HepG2 (cell line): ENCODE results near the gene P3H2. TPM values are rescaled to one million over a fixed set of nuclear protein-coding genes. Genes with fewer than 3 reads are reported as not detected.

Experiments used
- ATAC-seq: fragments of 200-7000 bp; cut with Tn5 transposase; 3 replicates; pipeline ENCODE4 v1.9.1; 2020; ENCODE audit warnings: mild to moderate bottlenecking, moderate library complexity
- BruUV-seq: library from RNA; stranded (reverse); fragments of 400-500 nt; replicated peaks from 2 replicates; lab custom pipeline; 2021; lab: Mats Ljungman, UMichigan
- CTCF ChIA-PET: fragments of 300-600 bp; formaldehyde crosslinking; extraction: SDS; loops from one replicate; lab custom pipeline; 2021; ENCODE audit warnings: low total read pairs, inconsistent platforms, low intra/inter-chr PET ratio; lab: Yijun Ruan, JAX
- POLR2A ChIA-PET: fragments of 350-600 bp; sonication (Branson Sonifier 250); formaldehyde crosslinking; loops from one replicate; lab custom pipeline; 2020; ENCODE audit warnings: antibody characterized with exemption, inconsistent platforms; lab: Yijun Ruan, JAX
- DNase-seq: peaks from one replicate; pipeline ENCODE4 v3.0.0-alpha.2; 2015; ENCODE audit warnings: low spot score
- FAIRE-seq: peaks from 3 replicates; lab custom pipeline; 2011; peaks lifted over from hg19 to GRCh38; lab: Jason Lieb, UNC
- H2AFZ ChIP-seq: one replicate; pipeline ENCODE4 v1.6.1; 2011; ENCODE audit warnings: low read length, inconsistent platforms
- H3K27ac ChIP-seq: fragments of 300-600 bp; 3 replicates; pipeline ENCODE4 v1.8.0; 2011; ENCODE audit warnings: mixed run types, mild to moderate bottlenecking, mixed read lengths, low read length, inconsistent platforms; ENCODE audit not compliant: insufficient read depth; ENCODE audit errors: extremely low read length
- H3K27me3 ChIP-seq, 2 experiments: fragments of 200-600 bp in 1 of 2; 2 replicates in 1 of 2; 3 replicates in 1 of 2; pipeline versions ENCODE4 v1.6.0 to v1.8.0; 2011; ENCODE audit warnings: low read length in 2 of 2, mild to moderate bottlenecking in 2 of 2, moderate library complexity in 2 of 2, inconsistent platforms in 1 of 2; ENCODE audit not compliant: insufficient read depth in 2 of 2, control insufficient read depth in 1 of 2
- H3K36me3 ChIP-seq, 2 experiments: fragments of 200-600 bp in 1 of 2; replicated peaks in 1 of 2; 2 replicates in 1 of 2; 3 replicates in 1 of 2; pipeline versions ENCODE4 v1.5.1 to v1.8.0; 2011; ENCODE audit warnings: low read length in 2 of 2, inconsistent platforms in 1 of 2; ENCODE audit not compliant: insufficient read depth in 2 of 2, control insufficient read depth in 1 of 2
- H3K4me1 ChIP-seq: 2 replicates; pipeline ENCODE4 v1.5.1; 2012; ENCODE audit warnings: low read length, inconsistent platforms; ENCODE audit not compliant: insufficient read depth
- H3K4me2 ChIP-seq: 2 replicates; pipeline ENCODE4 v1.6.0; 2011; ENCODE audit warnings: low read depth, low read length, inconsistent platforms
- H3K4me3 ChIP-seq, 3 experiments: fragments of 200-600 bp in 1 of 3; sonication (generic), shearing (Covaris generic) in 1 of 3; replicated peaks in 1 of 3; 2 replicates each; pipeline ENCODE4 v1.5.1; 2011 to 2016; ENCODE audit warnings: low read length in 3 of 3, inconsistent platforms in 2 of 3, low read depth in 2 of 3, mild to moderate bottlenecking in 2 of 3, control low read depth in 1 of 3, mixed read lengths in 1 of 3; ENCODE audit not compliant: insufficient read depth in 1 of 3
- H3K79me2 ChIP-seq: one replicate; pipeline ENCODE4 v1.6.1; 2011; ENCODE audit warnings: low read length, inconsistent platforms; ENCODE audit not compliant: insufficient read depth
- H3K9ac ChIP-seq: 2 replicates; pipeline ENCODE4 v1.6.0; 2011; ENCODE audit warnings: mild to moderate bottlenecking, low read depth, low read length, inconsistent platforms; ENCODE audit not compliant: insufficient read depth
- H3K9me3 ChIP-seq: 2 replicates; pipeline ENCODE4 v1.5.1; 2012; ENCODE audit warnings: mild to moderate bottlenecking, low read length
- H4K20me1 ChIP-seq: 2 replicates; pipeline ENCODE4 v1.6.0; 2011; ENCODE audit warnings: inconsistent platforms, mild to moderate bottlenecking, low read length, moderate library complexity; ENCODE audit not compliant: insufficient read depth
- E2F5 ChIP-seq: sonication (generic); formaldehyde crosslinking; conservative IDR thresholded peaks from 2 replicates; pipeline ENCODE4 v1.4.0; 2020; ENCODE audit warnings: missing genetic modification reagents
- ESRRA ChIP-seq: sonication (generic); formaldehyde crosslinking; IDR thresholded peaks from 2 replicates; pipeline ENCODE4 v1.5.1; 2020; ENCODE audit warnings: mild to moderate bottlenecking, low read depth, missing genetic modification reagents
- MEIS1 ChIP-seq: sonication (generic); formaldehyde crosslinking; IDR thresholded peaks from 2 replicates; pipeline ENCODE4 v1.9.0; 2021; ENCODE audit warnings: mild to moderate bottlenecking, missing genetic modification reagents, moderate library complexity, borderline replicate concordance
- NFRKB ChIP-seq: fragments of 450-650 bp; IDR thresholded peaks from 2 replicates; pipeline ENCODE4 v1.6.1; 2017
- PAF1 ChIP-seq: IDR thresholded peaks from 2 replicates; pipeline ENCODE4 v1.6.1; 2016; ENCODE audit warnings: missing genetic modification reagents, missing compliant biosample characterization
- PAWR ChIP-seq: sonication (generic); formaldehyde crosslinking; IDR thresholded peaks from 2 replicates; pipeline ENCODE4 v1.4.0; 2020; ENCODE audit warnings: missing genetic modification reagents, mild to moderate bottlenecking, borderline replicate concordance
- REXO4 ChIP-seq: sonication (generic); formaldehyde crosslinking; IDR thresholded peaks from 2 replicates; pipeline ENCODE4 v1.8.0; 2022; ENCODE audit warnings: missing genetic modification reagents, mild to moderate bottlenecking, borderline replicate concordance
- STAT5B ChIP-seq: sonication (generic); formaldehyde crosslinking; IDR thresholded peaks from 2 replicates; pipeline ENCODE4 v1.4.0; 2020; ENCODE audit warnings: missing genetic modification reagents
- ZNF382 ChIP-seq: sonication (generic); formaldehyde crosslinking; IDR thresholded peaks from 2 replicates; pipeline ENCODE4 v1.5.0; 2020; ENCODE audit warnings: missing genetic modification reagents, mild to moderate bottlenecking, borderline replicate concordance
- ZNF484 ChIP-seq: sonication (generic); formaldehyde crosslinking; IDR thresholded peaks from 2 replicates; pipeline ENCODE4 v1.5.1; 2020; ENCODE audit warnings: mild to moderate bottlenecking, low read depth, missing genetic modification reagents, borderline replicate concordance
- ZNF513 ChIP-seq: sonication (generic); formaldehyde crosslinking; conservative IDR thresholded peaks from 2 replicates; pipeline ENCODE4 v1.5.0; 2020; ENCODE audit warnings: missing genetic modification reagents
- ZNF580 ChIP-seq: IDR thresholded peaks from 2 replicates; pipeline ENCODE4 v1.6.1; 2016; ENCODE audit warnings: low read depth, borderline replicate concordance
- ZNF713 ChIP-seq: sonication (generic); formaldehyde crosslinking; IDR thresholded peaks from 2 replicates; pipeline ENCODE4 v1.4.0; 2020; ENCODE audit warnings: mild to moderate bottlenecking, missing genetic modification reagents
- ZZZ3 ChIP-seq: sonication (generic); formaldehyde crosslinking; IDR thresholded peaks from 2 replicates; pipeline ENCODE4 v1.4.0; 2020; ENCODE audit warnings: missing genetic modification reagents, mild to moderate bottlenecking, borderline replicate concordance
- WGBS: methylation state at CpG from one replicate; pipeline ENCODE4 v1.1.6; 2017; ENCODE audit warnings: low lambda C conversion rate; 5-methylcytosine and 5-hydroxymethylcytosine counted together
- in situ Hi-C: cut with HindIII; loops from 2 replicates; pipeline ENCODE4 v1.10.0; 2017; ENCODE audit warnings: low pct_unique_long_range_greater_than_20kb; ENCODE audit not compliant: extremely low pct_ligation_motif_present
- intact Hi-C: fragments of 100-400 bp; cut with micrococcal nuclease; formaldehyde crosslinking; loops from one replicate; pipeline ENCODE4 v1.10.0; 2022; ENCODE audit not compliant: unreplicated experiment
- polyA plus RNA-seq, 8 experiments: library from polyadenylated mRNA; depleted of rRNA in 3 of 8; stranded (reverse) in 7 of 8; unstranded in 1 of 8; fragments of >200 nt; fragmentation: Illumina TruSeq in 4 of 8; extraction: Trizol in 4 of 8; gene quantifications; 2 replicates each; pipeline versions ENCODE4 v1.2.1 to v1.2.3, GENCODE V29; 2011 to 2016; ENCODE audit warnings: low read depth in 4 of 8, missing spikeins in 1 of 8, mixed read lengths in 1 of 8; ENCODE audit not compliant: insufficient read depth in 1 of 8
- total RNA-seq, 5 experiments: library from RNA; depleted of rRNA; stranded (reverse); fragments of >200 nt; fragmentation: Illumina TruSeq; extraction: Trizol; gene quantifications; 2 replicates each; pipeline ENCODE4 v1.2.3, GENCODE V29; 2016; ENCODE audit warnings: low read depth in 1 of 5
- TF ChIP-seq, protein P1 (sequence below): sonication (generic); formaldehyde crosslinking; IDR thresholded peaks from 2 replicates; pipeline ENCODE4 v1.9.0; 2021; ENCODE audit warnings: missing genetic modification reagents, borderline replicate concordance
- TF ChIP-seq, protein P2 (sequence below): sonication (generic); formaldehyde crosslinking; conservative IDR thresholded peaks from 2 replicates; pipeline ENCODE4 v1.8.0; 2022; ENCODE audit warnings: mild to moderate bottlenecking, moderate library complexity, missing genetic modification reagents
- TF ChIP-seq, protein P3 (sequence below): sonication (generic); formaldehyde crosslinking; IDR thresholded peaks from 2 replicates; pipeline ENCODE4 v1.5.1; 2020; ENCODE audit warnings: missing genetic modification reagents, mild to moderate bottlenecking, borderline replicate concordance

P3H2 gene
- total and polyA plus RNA-seq, 2 of the 13 experiments (the other 11 are each of a cell fraction or from before 2014, with no cell fraction given): not detected

DNA sequence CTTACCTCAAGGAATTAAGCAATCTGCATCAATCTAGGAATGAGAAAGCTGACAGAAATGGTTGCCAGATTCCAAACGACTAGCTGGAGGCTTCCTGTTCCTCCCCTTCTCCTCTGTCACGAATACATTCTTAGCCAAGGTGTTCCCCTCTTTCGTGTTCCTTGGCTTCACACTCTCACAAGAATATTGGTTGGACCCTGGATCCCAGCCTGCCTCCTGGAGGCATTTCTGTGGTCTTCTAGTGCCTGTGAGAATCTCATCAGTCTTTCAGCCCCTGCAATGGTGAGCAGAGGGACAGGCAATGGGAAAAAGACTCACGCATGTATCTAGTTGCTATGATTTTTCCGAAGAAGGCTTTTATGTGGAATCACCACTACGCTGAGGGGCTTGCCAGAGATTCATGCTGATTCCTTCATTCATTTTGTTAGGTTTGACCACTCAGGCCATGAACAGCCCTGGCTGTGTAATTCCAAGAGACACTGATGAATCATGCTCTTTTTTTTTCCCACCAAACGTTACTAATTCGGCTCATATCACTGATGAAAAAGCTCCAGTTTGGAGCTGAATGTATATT is 1.6 kb upstream of the P3H2 start:
- DNase-seq (no peak), FAIRE-seq (no peak), ATAC-seq (no peak)
- Histone ChIP-seq H3K9me3 (no peaks in the 10 kb centered on the region), H3K79me2 (no peaks in the 10 kb centered on the region), H3K27me3 (peaks cover 0 to 17% of the 10 kb centered on the region in 2 experiments; a peak in 4 of 5 replicates), H3K4me1 (no peaks in the 10 kb centered on the region), H3K36me3 (no peaks in the 10 kb centered on the region), H3K4me2 (no peak overlapping the region), H2AFZ (no peak overlapping the region), H3K9ac (no peak overlapping the region), H3K27ac (no peak overlapping the region), H4K20me1 (no peaks in the 10 kb centered on the region), H3K4me3 (no peak overlapping the region)
- WGBS: 41% methylated on average over 8 of the region's 8 CpGs
- intact Hi-C loops (loop anchor here (10.0 kb wide), 2 partner anchors 73 to 263 kb away; partner anchors contain the start of gene CLDN16), in situ Hi-C loops (no loop called here)
- no TSS peak for BruUV-seq
- ChIA-PET POLR2A (no interaction called here), CTCF (no interaction called here)
- TF ChIP-seq ZNF713 (no peak), ESRRA (no peak), ZZZ3 (CRISPR knock-in tag) (no peak), REXO4 (no peak), NFRKB (no peak), PAWR (no peak), MEIS1 (no peak), ZNF513 (CRISPR knock-in tag) (no peak), E2F5 (CRISPR knock-in tag) (no peak), PAF1 (CRISPR knock-in tag) (no peak), ZNF382 (CRISPR knock-in tag) (no peak), STAT5B (CRISPR knock-in tag) (no peak), ZNF484 (no peak), ZNF580 (CRISPR knock-in tag) (no peak)
- TF ChIP-seq, protein P1, sequence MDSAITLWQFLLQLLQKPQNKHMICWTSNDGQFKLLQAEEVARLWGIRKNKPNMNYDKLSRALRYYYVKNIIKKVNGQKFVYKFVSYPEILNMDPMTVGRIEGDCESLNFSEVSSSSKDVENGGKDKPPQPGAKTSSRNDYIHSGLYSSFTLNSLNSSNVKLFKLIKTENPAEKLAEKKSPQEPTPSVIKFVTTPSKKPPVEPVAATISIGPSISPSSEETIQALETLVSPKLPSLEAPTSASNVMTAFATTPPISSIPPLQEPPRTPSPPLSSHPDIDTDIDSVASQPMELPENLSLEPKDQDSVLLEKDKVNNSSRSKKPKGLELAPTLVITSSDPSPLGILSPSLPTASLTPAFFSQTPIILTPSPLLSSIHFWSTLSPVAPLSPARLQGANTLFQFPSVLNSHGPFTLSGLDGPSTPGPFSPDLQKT (CRISPR knock-in tag): no peak
- TF ChIP-seq, protein P2, sequence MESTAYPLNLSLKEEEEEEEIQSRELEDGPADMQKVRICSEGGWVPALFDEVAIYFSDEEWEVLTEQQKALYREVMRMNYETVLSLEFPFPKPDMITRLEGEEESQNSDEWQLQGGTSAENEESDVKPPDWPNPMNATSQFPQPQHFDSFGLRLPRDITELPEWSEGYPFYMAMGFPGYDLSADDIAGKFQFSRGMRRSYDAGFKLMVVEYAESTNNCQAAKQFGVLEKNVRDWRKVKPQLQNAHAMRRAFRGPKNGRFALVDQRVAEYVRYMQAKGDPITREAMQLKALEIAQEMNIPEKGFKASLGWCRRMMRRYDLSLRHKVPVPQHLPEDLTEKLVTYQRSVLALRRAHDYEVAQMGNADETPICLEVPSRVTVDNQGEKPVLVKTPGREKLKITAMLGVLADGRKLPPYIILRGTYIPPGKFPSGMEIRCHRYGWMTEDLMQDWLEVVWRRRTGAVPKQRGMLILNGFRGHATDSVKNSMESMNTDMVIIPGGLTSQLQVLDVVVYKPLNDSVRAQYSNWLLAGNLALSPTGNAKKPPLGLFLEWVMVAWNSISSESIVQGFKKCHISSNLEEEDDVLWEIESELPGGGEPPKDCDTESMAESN: no peak
- TF ChIP-seq, protein P3, sequence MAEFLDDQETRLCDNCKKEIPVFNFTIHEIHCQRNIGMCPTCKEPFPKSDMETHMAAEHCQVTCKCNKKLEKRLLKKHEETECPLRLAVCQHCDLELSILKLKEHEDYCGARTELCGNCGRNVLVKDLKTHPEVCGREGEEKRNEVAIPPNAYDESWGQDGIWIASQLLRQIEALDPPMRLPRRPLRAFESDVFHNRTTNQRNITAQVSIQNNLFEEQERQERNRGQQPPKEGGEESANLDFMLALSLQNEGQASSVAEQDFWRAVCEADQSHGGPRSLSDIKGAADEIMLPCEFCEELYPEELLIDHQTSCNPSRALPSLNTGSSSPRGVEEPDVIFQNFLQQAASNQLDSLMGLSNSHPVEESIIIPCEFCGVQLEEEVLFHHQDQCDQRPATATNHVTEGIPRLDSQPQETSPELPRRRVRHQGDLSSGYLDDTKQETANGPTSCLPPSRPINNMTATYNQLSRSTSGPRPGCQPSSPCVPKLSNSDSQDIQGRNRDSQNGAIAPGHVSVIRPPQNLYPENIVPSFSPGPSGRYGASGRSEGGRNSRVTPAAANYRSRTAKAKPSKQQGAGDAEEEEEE: no peak
